Sigmoid colon (tissue), 4 donors: ENCODE data around the gene CD52.

ENCODE experiments used
- EP300 ChIP-seq, 4 donors: sonication (generic); formaldehyde crosslinking; IDR thresholded peaks; one replicate each; pipeline ENCODE4 v1.6.1; 2017; ENCODE audit warnings: antibody characterized with exemption in 4 of 4
- POLR2A ChIP-seq, 2 donors: fragments of 450-650 bp; IDR thresholded peaks; one replicate each; pipeline ENCODE4 v1.6.1; 2016; ENCODE audit warnings: antibody characterized with exemption in 2 of 2, mild to moderate bottlenecking in 2 of 2, moderate library complexity in 2 of 2
- TF ChIP-seq, protein P1 (sequence below), 4 experiments: fragments of 450-650 bp in 3 of 4; fragments of 200-600 bp in 1 of 4; IDR thresholded peaks; one replicate each; pipeline ENCODE4 v1.5.1; 2016 to 2019; ENCODE audit warnings: antibody characterized with exemption in 4 of 4, mild to moderate bottlenecking in 3 of 4, moderate library complexity in 2 of 4

GRCh38 chr1:26287033-26287711 lies 30.6 kb upstream of the CD52 start:
- TF ChIP-seq, protein P1, sequence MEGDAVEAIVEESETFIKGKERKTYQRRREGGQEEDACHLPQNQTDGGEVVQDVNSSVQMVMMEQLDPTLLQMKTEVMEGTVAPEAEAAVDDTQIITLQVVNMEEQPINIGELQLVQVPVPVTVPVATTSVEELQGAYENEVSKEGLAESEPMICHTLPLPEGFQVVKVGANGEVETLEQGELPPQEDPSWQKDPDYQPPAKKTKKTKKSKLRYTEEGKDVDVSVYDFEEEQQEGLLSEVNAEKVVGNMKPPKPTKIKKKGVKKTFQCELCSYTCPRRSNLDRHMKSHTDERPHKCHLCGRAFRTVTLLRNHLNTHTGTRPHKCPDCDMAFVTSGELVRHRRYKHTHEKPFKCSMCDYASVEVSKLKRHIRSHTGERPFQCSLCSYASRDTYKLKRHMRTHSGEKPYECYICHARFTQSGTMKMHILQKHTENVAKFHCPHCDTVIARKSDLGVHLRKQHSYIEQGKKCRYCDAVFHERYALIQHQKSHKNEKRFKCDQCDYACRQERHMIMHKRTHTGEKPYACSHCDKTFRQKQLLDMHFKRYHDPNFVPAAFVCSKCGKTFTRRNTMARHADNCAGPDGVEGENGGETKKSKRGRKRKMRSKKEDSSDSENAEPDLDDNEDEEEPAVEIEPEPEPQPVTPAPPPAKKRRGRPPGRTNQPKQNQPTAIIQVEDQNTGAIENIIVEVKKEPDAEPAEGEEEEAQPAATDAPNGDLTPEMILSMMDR (IDR thresholded peaks at IDR 0.05): no peak
- TF ChIP-seq EP300 (IDR thresholded peaks at IDR 0.05): no peak
- no peak for TF ChIP-seq POLR2A (IDR thresholded peaks at IDR 0.05)
